ENCODE measurements around the gene ABCA5. TPM values are rescaled to one million over a fixed set of nuclear protein-coding genes. Genes with fewer than 3 reads are reported as not detected.

Gene ABCA5
- total and polyA plus RNA-seq, 4 donors, result 18.7 to 84.4 (median 48.8) TPM

- Histone ChIP-seq H3K4me1 (ENCODE audit: control insufficient read depth in 4 of 4, insufficient read depth in 4 of 4, low read length in 3 of 4) (no peaks in the 10 kb centered on the region), H3K27me3 (ENCODE audit: control insufficient read depth in 4 of 4, insufficient read depth in 4 of 4, low read length in 3 of 4) (no peaks in the 10 kb centered on the region), H3K9ac (ENCODE audit: low read depth in 1 of 2, low read length in 2 of 2) (no peak overlapping the region), H3K9me3 (ENCODE audit: control insufficient read depth in 4 of 4, low read length in 3 of 4) (no peaks in the 10 kb centered on the region), H3K36me3 (ENCODE audit: control insufficient read depth in 4 of 4, insufficient read depth in 3 of 4, low read depth in 1 of 4, low read length in 3 of 4) (peaks cover 0 to 7% (median 3%) of the 10 kb centered on the region in 4 donors), H3K4me3 (ENCODE audit: low read depth in 1 of 3, low read length in 3 of 3) (no peak overlapping the region), H3K27ac (ENCODE audit: low read depth in 1 of 2, low read length in 2 of 2) (no peak overlapping the region)
- WGBS, result 91% methylated on average over 3 of the region's 3 CpGs
- DNase-seq (ENCODE audit: low spot score), result no peak
- TF ChIP-seq HNF4A (conservative IDR thresholded peaks at IDR 0.05) (no peak), HNF4G (IDR thresholded peaks at IDR 0.05) (no peak), MAX (IDR thresholded peaks at IDR 0.05) (no peak), TAF1 (conservative IDR thresholded peaks at IDR 0.05) (no peak), NR2F2 (IDR thresholded peaks at IDR 0.05) (no peak), FOXA1 (IDR thresholded peaks at IDR 0.05) (no peak), YY1 (IDR thresholded peaks at IDR 0.05) (no peak), REST (IDR thresholded peaks at IDR 0.05) (no peak), EGR1 (IDR thresholded peaks at IDR 0.05; ENCODE audit: low read depth in 2 of 2) (no peak), FOXA2 (IDR thresholded peaks at IDR 0.05) (no peak), JUND (IDR thresholded peaks at IDR 0.05) (no peak), ATF3 (IDR thresholded peaks at IDR 0.05) (no peak), RXRA (IDR thresholded peaks at IDR 0.05) (no peak)
Measured at GRCh38 chr17:69218986-69219385, 107.9 kb downstream of the ABCA5 start.

GRCh38 chr17:69213059-69213813 lies 113.7 kb downstream of the ABCA5 start:
- H3K4me1 ChIP-seq (ENCODE audit: control insufficient read depth in 4 of 4, insufficient read depth in 4 of 4, low read length in 3 of 4), result no peaks in the 10 kb centered on the region
- WGBS, result 95% methylated on average over 9 of the region's 9 CpGs
- DNase-seq (ENCODE audit: low spot score), result no peak
- no peaks in the 10 kb centered on the region for H3K9me3 ChIP-seq (ENCODE audit: control insufficient read depth in 4 of 4, low read length in 3 of 4)
- no peak overlapping the region for H3K9ac ChIP-seq (ENCODE audit: low read depth in 1 of 2, low read length in 2 of 2)
- no peak overlapping the region for H3K4me3 ChIP-seq (ENCODE audit: low read depth in 1 of 3, low read length in 3 of 3)
- peaks cover 0 to 7% (median 1%) of the 10 kb centered on the region in 4 donors for H3K36me3 ChIP-seq (ENCODE audit: control insufficient read depth in 4 of 4, insufficient read depth in 3 of 4, low read depth in 1 of 4, low read length in 3 of 4)
- no peak for TF ChIP-seq GABPA (IDR thresholded peaks at IDR 0.05 in 1 of 2, conservative IDR thresholded peaks at IDR 0.05 in 1 of 2)
- no peak for TF ChIP-seq EGR1 (IDR thresholded peaks at IDR 0.05; ENCODE audit: low read depth in 2 of 2)
- no peak for TF ChIP-seq JUND (IDR thresholded peaks at IDR 0.05)
- no peak for TF ChIP-seq HNF4G (IDR thresholded peaks at IDR 0.05)
- no peak for TF ChIP-seq SP1 (IDR thresholded peaks at IDR 0.05)
- TF ChIP-seq TAF1 (conservative IDR thresholded peaks at IDR 0.05), result no peak
- TF ChIP-seq RAD21 (IDR thresholded peaks at IDR 0.05), result no peak
- no peak for TF ChIP-seq HNF4A (conservative IDR thresholded peaks at IDR 0.05)
- TF ChIP-seq CTCF (IDR thresholded peaks at IDR 0.05; ENCODE audit: low read depth, low read length, missing input control), result no peak
- TF ChIP-seq ZBTB33 (IDR thresholded peaks at IDR 0.05), result no peak
- TF ChIP-seq MAX (IDR thresholded peaks at IDR 0.05), result no peak
- no peak for TF ChIP-seq FOXA1 (IDR thresholded peaks at IDR 0.05)
- TF ChIP-seq ATF3 (IDR thresholded peaks at IDR 0.05), result no peak
- TF ChIP-seq RXRA (IDR thresholded peaks at IDR 0.05), result no peak
- TF ChIP-seq NR2F2 (IDR thresholded peaks at IDR 0.05), result no peak
- TF ChIP-seq YY1 (IDR thresholded peaks at IDR 0.05), result no peak
- H3K27me3 ChIP-seq (ENCODE audit: control insufficient read depth in 4 of 4, insufficient read depth in 4 of 4, low read length in 3 of 4), result no peaks in the 10 kb centered on the region
- no peak overlapping the region for H3K27ac ChIP-seq (ENCODE audit: low read depth in 1 of 2, low read length in 2 of 2)

Measured in liver (tissue), 9 donors.